HG03095 (cell line): ENCODE results near the gene PHOX2A.
"Not testable (repeated sequence)": the region's sequence is repeated elsewhere in the genome, so short reads cannot be mapped to it uniquely, and the experiment has no call there.

Experiments
- ATAC-seq: cut with Tn5 transposase; IDR thresholded peaks from one replicate; pipeline ENCODE4 v1.9.1; 2021; ENCODE audit warnings: moderate library complexity; ENCODE audit not compliant: unreplicated experiment

The PHOX2A gene

DNA sequence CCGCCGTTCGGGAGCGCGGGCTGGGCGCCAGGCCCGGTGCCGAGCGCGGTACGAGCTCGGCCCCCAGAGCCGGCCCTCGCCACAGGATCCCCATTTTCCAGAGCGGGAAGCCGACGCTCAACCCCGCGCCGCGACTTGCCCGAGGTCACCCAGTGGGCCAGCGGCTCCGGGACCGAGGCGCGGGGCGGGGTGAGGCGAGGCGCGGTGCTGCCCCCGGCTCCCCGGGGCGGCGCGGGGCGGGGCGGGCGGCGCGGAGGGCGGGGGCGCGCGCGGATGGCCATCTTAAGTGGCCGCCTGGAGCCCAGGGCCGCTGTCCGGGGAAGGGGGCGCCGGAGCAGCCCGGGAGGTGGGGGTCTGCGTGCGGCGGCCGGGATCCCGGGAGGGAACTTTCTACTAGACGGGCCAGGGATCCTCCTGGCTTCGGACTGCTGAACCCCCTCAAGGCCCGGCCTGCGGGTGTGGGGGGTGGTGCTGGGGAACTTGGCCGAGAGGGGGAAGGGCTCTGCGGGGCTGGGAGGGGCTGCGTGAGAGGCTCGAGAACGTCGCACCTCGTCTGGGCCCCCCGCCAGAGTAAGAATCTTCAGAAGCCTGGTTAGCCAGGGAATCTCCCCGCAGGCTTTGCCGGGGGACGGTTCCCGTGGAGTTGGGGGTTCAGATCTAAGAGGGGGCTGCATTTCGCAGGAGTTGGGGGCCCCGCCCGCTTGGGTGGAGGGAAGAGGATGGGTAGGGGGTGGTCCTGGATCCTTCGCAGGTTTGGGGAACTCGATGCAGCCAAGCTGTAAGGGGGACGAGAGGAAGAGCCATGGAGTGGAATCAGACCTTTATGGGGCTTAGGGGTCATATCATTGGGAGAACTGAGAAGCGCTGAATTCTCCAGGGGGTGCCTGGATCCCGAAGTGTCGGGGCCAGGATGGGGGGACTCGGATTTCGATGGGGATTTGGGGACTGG, 20.1 kb downstream of the PHOX2A start:
- peak; percentile 46 for ATAC-seq

- peak; percentile 53 for ATAC-seq
Measured at GRCh38 chr11:72222907-72223614, 20.9 kb downstream of the PHOX2A start.

DNA sequence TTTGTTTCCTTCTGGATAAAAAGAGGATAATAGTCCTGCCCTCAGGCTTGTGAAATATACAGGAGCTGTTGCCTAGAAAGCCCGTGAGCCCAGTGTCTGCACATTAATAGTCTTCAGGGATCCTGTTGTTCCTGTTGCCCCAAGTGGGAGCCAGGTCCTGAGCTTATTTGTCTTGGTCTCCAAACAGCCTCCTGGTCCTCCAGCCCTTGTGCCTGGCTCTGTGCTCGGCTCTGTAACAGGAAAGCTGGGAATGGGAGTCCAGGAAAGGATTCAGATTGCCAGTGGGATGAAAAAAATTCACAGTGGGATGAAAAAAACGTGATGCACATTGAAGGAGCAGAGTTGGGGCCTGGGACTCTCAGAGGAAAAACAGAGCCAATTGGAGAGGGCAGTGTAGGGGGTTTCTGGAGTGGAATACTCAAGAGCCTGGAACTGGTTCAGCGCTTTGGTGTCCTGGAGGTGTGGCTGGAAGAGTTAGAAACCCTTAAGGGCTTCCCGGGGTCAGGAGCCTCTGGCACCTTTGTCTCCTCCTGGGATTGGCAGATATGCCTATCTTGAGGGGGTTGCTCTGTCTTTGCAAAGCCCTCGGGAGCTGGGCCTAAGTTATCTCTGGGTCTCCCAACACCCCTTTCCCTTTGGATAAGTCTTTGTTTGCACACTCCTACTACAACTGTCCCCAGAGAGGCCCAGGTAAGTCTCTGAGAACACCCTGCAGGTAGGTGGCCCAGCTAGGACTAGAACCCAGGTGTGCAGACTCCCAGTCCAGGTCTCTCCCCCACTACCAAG, 21.7 kb downstream of the PHOX2A start:
- no peak for ATAC-seq

GRCh38 chr11:72221386-72222075, 22.4 kb downstream of the PHOX2A start:
- no peak for ATAC-seq

GRCh38 chr11:72220696-72221363, 23.1 kb downstream of the PHOX2A start:
- ATAC-seq = no peak

DNA sequence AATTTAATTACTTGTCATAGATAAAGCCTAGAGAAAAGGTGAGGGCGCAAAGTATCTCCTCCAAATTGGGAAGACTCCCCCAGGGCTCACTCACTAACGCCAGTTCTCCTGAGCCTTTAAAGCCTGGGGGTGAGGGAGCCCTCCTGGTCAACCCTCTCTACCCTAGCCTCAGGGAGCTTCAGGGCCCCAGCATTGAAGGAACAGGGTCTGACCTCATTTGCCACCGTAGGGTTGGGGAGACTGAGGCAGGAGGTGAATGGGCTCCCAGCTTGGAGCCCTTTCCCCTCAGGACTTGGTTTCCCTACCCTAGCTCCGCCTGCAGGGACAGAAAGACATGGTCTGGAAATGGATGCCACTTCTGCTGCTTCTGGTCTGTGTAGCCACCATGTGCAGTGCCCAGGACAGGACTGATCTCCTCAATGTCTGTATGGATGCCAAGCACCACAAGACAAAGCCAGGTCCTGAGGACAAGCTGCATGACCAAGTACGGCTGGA, 25.7 kb downstream of the PHOX2A start:
- ATAC-seq = no peak

DNA sequence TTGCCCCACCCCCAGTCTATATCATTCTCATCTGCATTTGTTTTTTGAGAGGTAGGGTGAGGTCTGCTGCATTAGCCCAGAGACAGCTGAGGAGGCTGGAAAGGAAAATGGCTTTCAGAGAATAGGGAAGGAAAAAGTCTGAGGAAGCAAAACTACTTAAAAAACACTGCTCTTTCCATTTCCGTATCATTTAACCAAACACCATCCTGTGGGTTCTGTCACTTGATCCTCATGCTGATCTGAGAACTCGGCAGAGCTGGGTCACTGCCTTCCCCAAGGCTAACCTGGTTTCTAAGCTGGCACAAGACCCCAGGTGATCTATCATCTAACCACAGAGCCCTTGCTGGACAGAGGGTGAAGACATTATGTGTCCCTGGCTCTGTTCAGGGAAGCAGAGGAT, 26.1 kb downstream of the PHOX2A start:
- ATAC-seq = no peak

GRCh38 chr11:72216638-72217037, 27.3 kb downstream of the PHOX2A start, which contains the start of gene FOLR2:
Gene FOLR2, plus strand, starts transcription at chr11:72216794. Its CDS starts 1,791 bp downstream, at chr11:72218585.
- ATAC-seq = no peak

DNA sequence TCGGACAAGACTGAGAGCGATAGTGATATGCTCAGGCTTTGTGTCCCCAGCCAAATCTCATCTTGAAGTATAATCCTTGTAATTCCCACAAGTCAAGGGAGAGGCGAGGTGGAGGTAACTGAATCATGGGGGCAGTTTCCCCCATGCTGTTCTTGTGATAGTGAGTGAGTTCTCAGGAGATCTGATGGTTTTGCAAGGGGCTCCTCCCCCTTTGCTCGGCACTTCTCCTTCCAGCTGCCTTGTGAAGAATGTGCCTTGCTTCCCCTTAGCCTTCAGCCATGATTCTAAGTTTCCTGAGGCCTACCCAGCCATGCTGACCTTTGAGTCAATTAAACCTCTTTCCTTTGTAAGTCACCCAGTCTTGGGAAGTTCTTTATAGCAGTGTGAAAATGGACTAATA, 34.9 kb downstream of the PHOX2A start:
- no peak for ATAC-seq

GRCh38 chr11:72208281-72208680, 35.7 kb downstream of the PHOX2A start:
- no peak for ATAC-seq

DNA sequence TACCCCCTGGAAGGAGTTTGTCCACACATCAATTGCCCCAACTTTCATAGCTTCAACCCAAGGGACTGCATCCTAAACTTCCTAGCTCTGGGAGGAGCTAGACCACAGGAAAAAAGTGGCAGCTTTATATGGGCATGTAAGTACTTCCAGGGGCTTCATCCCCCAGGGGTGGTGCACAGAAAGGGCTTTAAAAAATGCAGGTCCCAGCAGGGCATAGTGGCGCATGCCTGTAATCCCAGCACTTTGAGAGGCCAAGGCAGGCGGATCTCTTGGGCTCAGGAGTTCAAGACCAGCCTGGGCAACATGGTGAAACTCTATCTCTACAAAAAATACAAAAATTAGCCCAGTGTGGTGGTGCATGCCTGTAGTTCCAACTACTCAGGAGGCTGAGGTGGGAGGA, 37.2 kb downstream of the PHOX2A start:
- ATAC-seq = not testable (repeated sequence)

DNA sequence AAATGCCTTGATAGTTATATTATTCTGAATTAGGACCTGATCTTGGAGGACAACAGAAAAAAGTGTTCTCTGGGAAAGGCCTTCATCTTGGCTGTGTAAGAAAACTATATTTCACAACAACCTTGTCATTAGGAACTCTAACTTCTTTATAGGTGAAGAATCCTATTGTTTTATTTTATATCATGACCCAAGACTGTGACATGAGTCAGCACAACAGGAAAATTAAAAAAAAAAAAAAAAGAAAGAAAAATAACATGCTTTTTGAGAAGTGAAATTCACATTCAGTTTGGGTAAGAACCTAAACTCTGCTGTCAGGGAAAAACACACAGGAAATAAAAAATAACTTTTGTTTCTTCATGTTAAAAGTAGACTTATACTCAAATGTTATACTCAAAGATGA, 39.1 kb downstream of the PHOX2A start:
- no peak for ATAC-seq

- ATAC-seq = no peak
Measured at GRCh38 chr11:72203163-72203562, 40.8 kb downstream of the PHOX2A start.

- ATAC-seq = no peak
Measured at GRCh38 chr11:72202571-72202970, 41.4 kb downstream of the PHOX2A start.

DNA sequence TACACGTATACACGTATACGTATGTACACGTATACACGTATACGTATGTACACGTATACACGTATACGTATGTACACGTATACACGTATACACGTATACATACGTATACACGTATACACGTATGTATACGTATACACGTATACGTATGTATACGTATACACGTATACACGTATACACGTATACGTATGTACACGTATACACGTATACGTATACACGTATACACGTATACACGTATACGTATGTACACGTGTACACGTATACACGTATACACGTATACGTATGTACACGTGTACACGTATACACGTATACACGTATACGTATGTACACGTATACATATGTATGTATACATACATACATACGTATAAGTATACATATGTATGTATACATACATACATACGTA, 42.5 kb downstream of the PHOX2A start:
- not testable (repeated sequence) for ATAC-seq

DNA sequence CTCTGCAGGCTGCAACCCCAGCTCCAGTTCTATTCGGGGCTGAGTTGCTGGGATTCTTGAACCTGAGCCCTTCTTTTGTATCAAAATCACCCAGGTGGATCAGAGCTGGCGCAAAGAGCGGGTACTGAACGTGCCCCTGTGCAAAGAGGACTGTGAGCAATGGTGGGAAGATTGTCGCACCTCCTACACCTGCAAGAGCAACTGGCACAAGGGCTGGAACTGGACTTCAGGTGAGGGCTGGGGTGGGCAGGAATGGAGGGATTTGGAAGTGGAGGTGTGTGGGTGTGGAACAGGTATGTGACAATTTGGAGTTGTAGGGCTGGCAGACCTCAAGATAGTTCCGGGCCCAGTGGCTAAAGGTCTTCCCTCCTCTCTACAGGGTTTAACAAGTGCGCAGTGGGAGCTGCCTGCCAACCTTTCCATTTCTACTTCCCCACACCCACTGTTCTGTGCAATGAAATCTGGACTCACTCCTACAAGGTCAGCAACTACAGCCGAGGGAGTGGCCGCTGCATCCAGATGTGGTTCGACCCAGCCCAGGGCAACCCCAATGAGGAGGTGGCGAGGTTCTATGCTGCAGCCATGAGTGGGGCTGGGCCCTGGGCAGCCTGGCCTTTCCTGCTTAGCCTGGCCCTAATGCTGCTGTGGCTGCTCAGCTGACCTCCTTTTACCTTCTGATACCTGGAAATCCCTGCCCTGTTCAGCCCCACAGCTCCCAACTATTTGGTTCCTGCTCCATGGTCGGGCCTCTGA, 48.3 kb downstream of the PHOX2A start:
- no peak for ATAC-seq

DNA sequence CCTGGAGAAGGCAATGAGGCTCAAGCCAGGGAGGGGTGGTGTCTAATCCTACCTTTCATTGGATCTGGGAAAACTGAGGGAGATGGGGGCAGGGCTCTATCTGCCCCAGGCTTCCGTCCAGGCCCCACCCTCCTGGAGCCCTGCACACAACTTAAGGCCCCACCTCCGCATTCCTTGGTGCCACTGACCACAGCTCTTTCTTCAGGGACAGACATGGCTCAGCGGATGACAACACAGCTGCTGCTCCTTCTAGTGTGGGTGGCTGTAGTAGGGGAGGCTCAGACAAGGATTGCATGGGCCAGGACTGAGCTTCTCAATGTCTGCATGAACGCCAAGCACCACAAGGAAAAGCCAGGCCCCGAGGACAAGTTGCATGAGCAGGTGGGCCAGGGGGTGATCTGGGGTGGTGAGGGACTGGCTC, 52.0 kb downstream of the PHOX2A start, which contains the start of gene FOLR1:
Gene FOLR1, plus strand, starts transcription at position 180 of the 421 bp plus-strand sequence. Its CDS starts 34 bp downstream, at position 214.
- no peak for ATAC-seq

DNA sequence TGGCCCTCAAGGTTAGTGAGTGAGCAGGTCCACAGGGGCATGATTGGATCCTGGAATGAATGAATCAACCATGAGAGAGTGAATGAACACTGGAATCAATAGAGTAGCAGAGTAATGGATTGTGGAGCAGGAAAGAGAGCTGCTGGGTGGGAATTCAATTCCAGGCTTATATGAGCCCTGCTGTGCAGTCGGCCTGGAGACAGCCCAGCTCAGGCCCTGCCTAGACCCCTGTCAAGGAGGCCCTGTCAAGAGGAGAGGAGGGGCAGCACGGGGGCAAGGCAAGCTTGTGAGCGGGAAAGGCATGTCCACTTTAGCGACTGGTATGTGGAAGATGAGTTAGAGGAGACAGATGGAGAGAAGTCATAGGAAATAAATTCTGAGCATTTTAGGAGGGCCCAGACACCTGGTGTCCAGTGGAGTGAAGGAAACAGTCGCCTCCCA, 53.3 kb downstream of the PHOX2A start:
- ATAC-seq = no peak
